Osteocyte (in vitro differentiated cells): ENCODE data around the gene AACS. TPM values are rescaled to one million over a fixed set of nuclear protein-coding genes. Genes with fewer than 3 reads are reported as not detected.

Source experiments
- DNase-seq: peaks from one replicate; pipeline ENCODE4 v3.0.0; 2021; ENCODE audit warnings: mixed read lengths; ENCODE audit not compliant: unreplicated experiment; ENCODE audit errors: extremely low spot score
- H3K27ac Mint-ChIP-seq: one replicate; pipeline ENCODE4 v1.8.0; 2021; ENCODE audit warnings: mild to moderate bottlenecking, mixed read lengths; ENCODE audit not compliant: unreplicated experiment
- H3K27me3 Mint-ChIP-seq: one replicate; pipeline ENCODE4 v1.8.0; 2021; ENCODE audit warnings: mixed read lengths; ENCODE audit not compliant: unreplicated experiment
- H3K36me3 Mint-ChIP-seq: one replicate; pipeline ENCODE4 v1.8.0; 2021; ENCODE audit warnings: mixed read lengths; ENCODE audit not compliant: unreplicated experiment
- H3K4me1 Mint-ChIP-seq: one replicate; pipeline ENCODE4 v1.8.0; 2021; ENCODE audit warnings: mixed read lengths; ENCODE audit not compliant: unreplicated experiment
- H3K4me3 Mint-ChIP-seq: one replicate; pipeline ENCODE4 v1.8.0; 2021; ENCODE audit warnings: mild to moderate bottlenecking, moderate library complexity, mixed read lengths; ENCODE audit not compliant: unreplicated experiment
- H3K9me3 Mint-ChIP-seq: one replicate; pipeline ENCODE4 v1.8.0; 2021; ENCODE audit warnings: mixed read lengths; ENCODE audit not compliant: unreplicated experiment
- CTCF ChIP-seq: fragments of 200-600 bp; sonication (generic); IDR thresholded peaks from 2 replicates; pipeline ENCODE4 v1.5.0; 2021; ENCODE audit warnings: antibody characterized with exemption, mild to moderate bottlenecking, moderate library complexity
- long read RNA-seq: library from polyadenylated mRNA; unstranded; transcript quantifications from one replicate; pipeline ENCODE4 v2.0.0, GENCODE V29; 2021
- total RNA-seq: library from RNA; stranded (reverse); gene quantifications from 2 replicates; pipeline ENCODE4 v1.2.1, GENCODE V29; 2021

The AACS gene
- total RNA-seq = 21.8 and 22.0 TPM in 2 replicates
- long read RNA-seq, transcript AACS-201 (18 exons, 3,316 nt) = major isoform, 12 of 31 reads
- long read RNA-seq, partial matches to known transcripts = 10 of 31 reads
- long read RNA-seq, other reads (novel, unspliced or antisense) = 9 of 31 reads

- peak; percentile 87 for DNase-seq
- H3K4me3 Mint-ChIP-seq = peak within 1 kb of the TSS; percentile 77
- H3K27ac Mint-ChIP-seq = peak within 1 kb of the TSS; percentile 41
- TF ChIP-seq CTCF = no peak
- no peaks in the 10 kb centered on the region for H3K36me3 Mint-ChIP-seq
- H3K27me3 Mint-ChIP-seq = peaks cover 17% of the 10 kb centered on the region
- no peaks in the 10 kb centered on the region for H3K9me3 Mint-ChIP-seq
- H3K4me1 Mint-ChIP-seq = peaks cover 15% of the 10 kb centered on the region
Observed at GRCh38 chr12:125065021-125065918, at the start of gene AACS. AACS (plus strand) TSS chr12:125065435; CDS start chr12:125065585, 150 bp downstream.

DNA sequence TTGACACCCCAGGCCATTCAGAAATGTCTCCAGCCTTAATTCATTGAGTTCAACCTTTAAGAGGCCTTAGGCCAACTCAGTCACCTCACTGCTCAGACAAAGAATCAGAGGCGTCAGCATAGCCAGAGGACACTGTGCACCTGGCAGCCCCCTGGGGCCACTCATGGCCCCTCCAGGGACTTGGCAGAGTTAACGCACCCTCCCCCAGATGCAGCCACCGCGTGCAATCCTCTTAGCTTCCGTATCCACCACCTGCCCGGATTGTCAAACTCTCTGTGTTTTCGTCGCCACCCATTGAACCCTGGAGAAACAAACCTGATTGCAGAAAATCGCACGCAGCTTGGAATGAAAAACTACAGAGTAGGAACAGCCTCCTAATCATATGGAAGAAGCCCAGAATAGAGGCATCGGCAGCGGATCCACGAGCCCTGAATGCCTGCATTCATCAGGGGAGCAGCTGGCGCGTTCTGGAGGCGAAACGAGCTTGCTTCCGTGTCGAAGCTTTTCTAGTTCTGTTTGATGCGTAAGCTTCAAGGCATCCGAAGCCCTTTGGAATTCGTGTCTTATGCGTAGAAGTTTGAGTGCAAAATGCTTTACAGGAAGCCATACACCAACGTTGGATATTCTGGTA, 49.4 kb upstream of the AACS start:
- H3K4me3 Mint-ChIP-seq = no peak overlapping the region
- no peak for DNase-seq
- H3K9me3 Mint-ChIP-seq = no peaks in the 10 kb centered on the region
- no peaks in the 10 kb centered on the region for H3K4me1 Mint-ChIP-seq
- peaks cover 2% of the 10 kb centered on the region for H3K36me3 Mint-ChIP-seq
- no peak overlapping the region for H3K27ac Mint-ChIP-seq
- no peaks in the 10 kb centered on the region for H3K27me3 Mint-ChIP-seq
- no peak for TF ChIP-seq CTCF

DNA sequence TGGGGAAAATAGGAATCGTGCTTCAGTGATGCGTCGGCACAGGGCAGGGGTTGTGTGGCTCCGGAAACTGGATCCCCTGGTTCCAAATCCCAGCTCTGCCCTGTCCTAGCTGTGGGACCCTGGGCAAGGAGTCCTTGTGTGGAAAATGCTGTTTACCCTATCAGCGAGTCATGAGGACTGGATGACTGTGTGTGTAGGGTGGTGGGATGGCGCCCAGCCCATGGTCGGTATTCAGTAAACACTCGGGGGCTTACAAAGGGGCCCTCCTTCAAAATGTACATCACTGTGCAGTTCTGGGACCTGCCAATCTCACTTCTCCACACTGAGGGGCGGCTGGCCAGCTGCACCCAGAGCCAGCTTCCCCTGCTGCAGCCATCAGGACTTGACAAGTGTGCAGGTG, 47.4 kb upstream of the AACS start:
- Mint-ChIP-seq H3K4me3 (no peak overlapping the region), H3K36me3 (peaks cover 2% of the 10 kb centered on the region), H3K27me3 (no peaks in the 10 kb centered on the region), H3K9me3 (no peaks in the 10 kb centered on the region), H3K27ac (no peak overlapping the region), H3K4me1 (no peaks in the 10 kb centered on the region)
- no peak for DNase-seq
- TF ChIP-seq CTCF = no peak

DNA sequence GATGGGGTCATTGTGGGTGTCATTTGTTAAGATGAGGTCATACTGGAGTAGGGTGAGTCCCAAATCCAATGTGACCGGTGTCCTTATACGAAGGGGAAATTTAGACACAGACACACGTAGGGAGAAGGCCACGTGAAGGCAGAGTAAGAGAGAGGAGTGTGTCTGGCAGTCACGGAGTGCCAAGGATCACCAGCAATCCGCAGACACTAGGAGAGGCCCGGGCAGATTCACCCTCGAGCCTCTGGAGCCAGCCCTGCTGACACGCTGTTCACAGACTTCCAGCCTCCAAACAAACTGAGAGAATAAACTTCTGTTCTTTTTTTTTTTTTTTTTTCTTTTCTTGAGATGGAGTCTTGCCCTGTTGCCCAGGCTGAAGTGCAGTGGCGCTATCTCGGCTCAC, 46.9 kb upstream of the AACS start:
- no peak for TF ChIP-seq CTCF
- no peaks in the 10 kb centered on the region for H3K27me3 Mint-ChIP-seq
- no peak for DNase-seq
- H3K4me3 Mint-ChIP-seq = no peak overlapping the region
- no peaks in the 10 kb centered on the region for H3K4me1 Mint-ChIP-seq
- no peaks in the 10 kb centered on the region for H3K9me3 Mint-ChIP-seq
- no peak overlapping the region for H3K27ac Mint-ChIP-seq
- H3K36me3 Mint-ChIP-seq = peaks cover 2% of the 10 kb centered on the region

GRCh38 chr12:125021096-125021495, 44.1 kb upstream of the AACS start:
- Mint-ChIP-seq H3K27ac (no peak overlapping the region), H3K4me1 (no peaks in the 10 kb centered on the region), H3K27me3 (no peaks in the 10 kb centered on the region), H3K4me3 (no peak overlapping the region), H3K9me3 (no peaks in the 10 kb centered on the region), H3K36me3 (no peaks in the 10 kb centered on the region)
- no peak for TF ChIP-seq CTCF
- no peak for DNase-seq
